ENCODE measurements around the gene ENKUR.

Gene ENKUR

DNA sequence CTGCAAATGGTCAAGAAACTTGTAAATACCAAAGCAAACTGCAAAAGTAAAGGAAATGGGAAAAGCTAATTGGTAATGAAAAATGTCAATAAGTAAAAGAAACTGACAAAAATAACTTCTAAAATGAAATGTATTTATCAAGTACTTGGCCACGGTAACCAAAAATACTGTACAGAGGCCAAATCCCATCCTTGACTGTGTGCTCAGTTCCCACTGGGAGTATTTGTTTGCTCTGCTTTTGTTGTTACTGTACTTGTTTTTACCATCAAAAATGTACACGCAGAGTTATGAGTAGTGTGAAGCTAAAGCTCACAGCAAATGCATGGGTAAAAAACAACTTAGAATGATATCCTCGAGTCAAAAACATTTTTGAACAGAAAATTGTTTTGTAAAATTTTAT is 31.1 kb downstream of the ENKUR start:
- TF ChIP-seq ZBTB7A (IDR thresholded peaks at IDR 0.05; ENCODE audit: low read depth): no peak
- no peak for TF ChIP-seq TAF1 (IDR thresholded peaks at IDR 0.05; ENCODE audit: low read depth)
- no peak for TF ChIP-seq CREB1 (IDR thresholded peaks at IDR 0.05; ENCODE audit: low read depth)
- TF ChIP-seq, protein P1, sequence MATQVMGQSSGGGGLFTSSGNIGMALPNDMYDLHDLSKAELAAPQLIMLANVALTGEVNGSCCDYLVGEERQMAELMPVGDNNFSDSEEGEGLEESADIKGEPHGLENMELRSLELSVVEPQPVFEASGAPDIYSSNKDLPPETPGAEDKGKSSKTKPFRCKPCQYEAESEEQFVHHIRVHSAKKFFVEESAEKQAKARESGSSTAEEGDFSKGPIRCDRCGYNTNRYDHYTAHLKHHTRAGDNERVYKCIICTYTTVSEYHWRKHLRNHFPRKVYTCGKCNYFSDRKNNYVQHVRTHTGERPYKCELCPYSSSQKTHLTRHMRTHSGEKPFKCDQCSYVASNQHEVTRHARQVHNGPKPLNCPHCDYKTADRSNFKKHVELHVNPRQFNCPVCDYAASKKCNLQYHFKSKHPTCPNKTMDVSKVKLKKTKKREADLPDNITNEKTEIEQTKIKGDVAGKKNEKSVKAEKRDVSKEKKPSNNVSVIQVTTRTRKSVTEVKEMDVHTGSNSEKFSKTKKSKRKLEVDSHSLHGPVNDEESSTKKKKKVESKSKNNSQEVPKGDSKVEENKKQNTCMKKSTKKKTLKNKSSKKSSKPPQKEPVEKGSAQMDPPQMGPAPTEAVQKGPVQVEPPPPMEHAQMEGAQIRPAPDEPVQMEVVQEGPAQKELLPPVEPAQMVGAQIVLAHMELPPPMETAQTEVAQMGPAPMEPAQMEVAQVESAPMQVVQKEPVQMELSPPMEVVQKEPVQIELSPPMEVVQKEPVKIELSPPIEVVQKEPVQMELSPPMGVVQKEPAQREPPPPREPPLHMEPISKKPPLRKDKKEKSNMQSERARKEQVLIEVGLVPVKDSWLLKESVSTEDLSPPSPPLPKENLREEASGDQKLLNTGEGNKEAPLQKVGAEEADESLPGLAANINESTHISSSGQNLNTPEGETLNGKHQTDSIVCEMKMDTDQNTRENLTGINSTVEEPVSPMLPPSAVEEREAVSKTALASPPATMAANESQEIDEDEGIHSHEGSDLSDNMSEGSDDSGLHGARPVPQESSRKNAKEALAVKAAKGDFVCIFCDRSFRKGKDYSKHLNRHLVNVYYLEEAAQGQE (IDR thresholded peaks at IDR 0.05; ENCODE audit: low read depth): no peak
- TF ChIP-seq NFIC (IDR thresholded peaks at IDR 0.05): no peak

DNA sequence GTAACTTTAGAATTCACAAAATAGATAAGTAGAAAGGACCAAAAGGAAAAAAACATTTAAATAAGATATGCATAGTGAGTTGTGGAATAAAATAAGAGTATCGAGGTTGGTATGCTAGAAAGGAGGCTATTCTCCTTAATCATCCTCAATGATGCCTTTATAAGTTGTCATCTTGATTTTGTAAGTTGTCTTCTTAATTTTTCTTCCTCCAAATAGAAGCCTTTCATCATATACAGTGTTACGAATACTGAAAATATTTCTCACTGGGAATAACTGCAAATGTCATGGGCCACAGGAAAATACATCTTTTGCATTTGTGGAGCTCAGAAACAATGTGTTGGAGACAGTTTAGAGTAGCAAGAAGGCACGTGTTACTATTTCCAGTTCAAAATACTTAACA is 32.0 kb downstream of the ENKUR start:
- no peak for TF ChIP-seq CREB1 (IDR thresholded peaks at IDR 0.05; ENCODE audit: low read depth)
- TF ChIP-seq NFIC (IDR thresholded peaks at IDR 0.05): no peak
- TF ChIP-seq, protein P2, sequence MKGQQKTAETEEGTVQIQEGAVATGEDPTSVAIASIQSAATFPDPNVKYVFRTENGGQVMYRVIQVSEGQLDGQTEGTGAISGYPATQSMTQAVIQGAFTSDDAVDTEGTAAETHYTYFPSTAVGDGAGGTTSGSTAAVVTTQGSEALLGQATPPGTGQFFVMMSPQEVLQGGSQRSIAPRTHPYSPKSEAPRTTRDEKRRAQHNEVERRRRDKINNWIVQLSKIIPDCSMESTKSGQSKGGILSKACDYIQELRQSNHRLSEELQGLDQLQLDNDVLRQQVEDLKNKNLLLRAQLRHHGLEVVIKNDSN (IDR thresholded peaks at IDR 0.05): no peak
- TF ChIP-seq ZBTB7A (IDR thresholded peaks at IDR 0.05; ENCODE audit: low read depth): no peak
- no peak for TF ChIP-seq TCF12 (IDR thresholded peaks at IDR 0.05; ENCODE audit: low read depth)
- no peak for TF ChIP-seq CEBPB (IDR thresholded peaks at IDR 0.05)
- TF ChIP-seq FOXM1 (IDR thresholded peaks at IDR 0.05; ENCODE audit: borderline replicate concordance, low read depth): no peak
- TF ChIP-seq RAD21 (IDR thresholded peaks at IDR 0.05; ENCODE audit: low read depth): no peak

DNA sequence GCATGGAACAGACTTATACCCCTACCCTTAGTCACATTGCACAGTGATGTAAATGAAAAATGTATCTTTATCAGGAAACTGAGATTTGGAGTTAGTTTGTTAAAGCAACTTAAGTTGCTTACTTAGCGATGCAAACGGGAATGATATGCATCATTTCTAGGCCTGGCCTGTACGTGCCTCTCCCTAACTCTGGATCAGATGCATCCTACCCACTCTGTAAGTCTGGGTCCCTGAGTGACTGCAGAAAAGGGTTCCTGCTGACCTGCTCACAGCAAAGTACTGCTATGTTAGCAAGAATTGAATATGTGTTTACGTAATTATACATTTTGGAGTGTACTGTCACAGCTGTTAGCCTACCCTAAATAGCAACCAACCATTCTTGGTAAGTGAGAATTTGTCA is 32.8 kb downstream of the ENKUR start:
- TF ChIP-seq, protein P2 (IDR thresholded peaks at IDR 0.05): no peak
- no peak for TF ChIP-seq FOXM1 (IDR thresholded peaks at IDR 0.05; ENCODE audit: borderline replicate concordance, low read depth)

DNA sequence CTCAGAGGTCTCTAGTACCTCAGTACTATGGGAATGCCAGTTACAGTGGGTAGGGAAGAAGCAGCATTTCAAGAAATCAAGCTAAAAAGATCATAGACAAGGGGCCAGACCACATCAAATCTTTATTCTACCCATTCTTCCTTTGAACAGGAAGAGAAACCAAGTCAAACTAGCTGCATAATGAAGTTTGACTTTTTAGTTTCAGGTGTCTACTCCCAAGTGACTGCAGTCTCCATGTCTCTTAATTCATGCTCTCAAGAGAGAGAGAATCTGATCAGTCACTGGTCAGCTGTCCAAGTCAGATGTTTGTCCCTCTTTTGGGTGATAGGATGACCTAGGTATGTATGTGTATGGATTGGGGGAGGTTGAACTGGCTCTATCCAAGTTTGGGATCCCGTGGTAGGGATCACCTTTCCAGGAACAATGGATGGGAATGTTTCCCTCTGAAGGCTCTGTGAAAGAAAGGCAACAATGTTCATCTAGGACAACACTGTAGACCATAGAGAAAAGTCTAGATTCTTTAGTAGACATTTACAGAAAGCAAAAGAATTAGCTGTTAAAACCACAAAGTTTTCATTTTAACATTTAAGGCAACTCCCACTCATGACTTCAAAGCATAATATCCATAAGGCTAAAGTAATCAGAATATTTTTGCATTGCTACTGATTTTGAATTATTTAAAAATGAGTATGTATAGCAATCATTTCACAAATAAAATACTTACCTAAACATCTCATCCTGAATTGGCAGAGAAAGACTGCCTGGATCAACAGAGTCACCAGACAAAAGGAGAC is 33.4 kb downstream of the ENKUR start:
- TF ChIP-seq YY1 (IDR thresholded peaks at IDR 0.05; ENCODE audit: low read depth): no peak
- TF ChIP-seq FOXM1 (IDR thresholded peaks at IDR 0.05; ENCODE audit: borderline replicate concordance, low read depth): no peak
- no peak for TF ChIP-seq CEBPB (IDR thresholded peaks at IDR 0.05)
- TF ChIP-seq NFIC (IDR thresholded peaks at IDR 0.05): no peak
- TF ChIP-seq ZBTB7A (IDR thresholded peaks at IDR 0.05; ENCODE audit: low read depth): no peak
- TF ChIP-seq EGR1 (IDR thresholded peaks at IDR 0.05): no peak
- no peak for TF ChIP-seq TAF1 (IDR thresholded peaks at IDR 0.05; ENCODE audit: low read depth)
- TF ChIP-seq EP300 (IDR thresholded peaks at IDR 0.05; ENCODE audit: borderline replicate concordance): no peak
- no peak for TF ChIP-seq RAD21 (IDR thresholded peaks at IDR 0.05; ENCODE audit: low read depth)
- TF ChIP-seq TEAD4 (IDR thresholded peaks at IDR 0.05): no peak
- TF ChIP-seq, protein P1 (IDR thresholded peaks at IDR 0.05; ENCODE audit: low read depth): no peak
- no peak for TF ChIP-seq TCF12 (IDR thresholded peaks at IDR 0.05; ENCODE audit: low read depth)
- no peak for TF ChIP-seq CREB1 (IDR thresholded peaks at IDR 0.05; ENCODE audit: low read depth)
- TF ChIP-seq, protein P3, sequence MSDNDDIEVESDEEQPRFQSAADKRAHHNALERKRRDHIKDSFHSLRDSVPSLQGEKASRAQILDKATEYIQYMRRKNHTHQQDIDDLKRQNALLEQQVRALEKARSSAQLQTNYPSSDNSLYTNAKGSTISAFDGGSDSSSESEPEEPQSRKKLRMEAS (IDR thresholded peaks at IDR 0.05): no peak
- TF ChIP-seq, protein P2 (IDR thresholded peaks at IDR 0.05): no peak

DNA sequence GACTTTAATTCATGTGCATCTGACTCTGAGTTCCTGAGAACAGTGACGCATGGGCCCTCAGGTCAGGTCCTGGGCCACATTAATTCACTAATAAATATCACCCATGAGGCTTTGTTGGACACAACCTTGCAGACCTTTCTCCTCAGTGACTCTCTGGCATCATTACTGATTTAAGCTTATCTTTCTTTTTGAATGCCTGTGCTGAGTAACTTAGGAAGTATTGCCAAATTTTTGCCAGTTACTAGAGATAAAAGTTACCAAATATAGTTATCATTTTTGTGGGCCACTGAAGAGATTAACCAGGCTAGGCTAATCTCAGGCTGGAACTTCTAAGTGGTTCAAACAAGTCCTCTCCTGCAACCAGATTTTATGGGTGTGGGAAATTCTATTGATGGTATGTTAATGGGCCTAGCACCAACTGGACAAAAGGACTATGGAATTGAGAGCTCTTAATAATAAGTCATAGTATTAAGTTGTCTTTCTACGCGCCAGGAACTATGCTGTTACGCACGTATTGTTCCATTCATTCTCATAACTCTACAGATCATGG is 34.7 kb downstream of the ENKUR start:
- TF ChIP-seq TCF12 (IDR thresholded peaks at IDR 0.05; ENCODE audit: low read depth) (no peak), FOXM1 (IDR thresholded peaks at IDR 0.05; ENCODE audit: borderline replicate concordance, low read depth) (no peak), YY1 (IDR thresholded peaks at IDR 0.05; ENCODE audit: low read depth) (no peak), EP300 (IDR thresholded peaks at IDR 0.05; ENCODE audit: borderline replicate concordance) (no peak), NFIC (IDR thresholded peaks at IDR 0.05) (no peak), RAD21 (IDR thresholded peaks at IDR 0.05; ENCODE audit: low read depth) (no peak), EGR1 (IDR thresholded peaks at IDR 0.05) (no peak)
- TF ChIP-seq, protein P1 (IDR thresholded peaks at IDR 0.05; ENCODE audit: low read depth): no peak
- TF ChIP-seq, protein P3 (IDR thresholded peaks at IDR 0.05): no peak
